Inflammatory macrophage treated with lipopolysaccharide for 1 hour (primary cell): ENCODE data around the gene ADAMTSL5.
"Not testable (repeated sequence)": the region's sequence is repeated elsewhere in the genome, so short reads cannot be mapped to it uniquely, and the experiment has no call there.

ENCODE experiments used
- DNase-seq, 2 donors: peaks; one replicate each; pipeline ENCODE4 v3.0.0-alpha.2; 2020 to 2022

Gene ADAMTSL5, protein sequence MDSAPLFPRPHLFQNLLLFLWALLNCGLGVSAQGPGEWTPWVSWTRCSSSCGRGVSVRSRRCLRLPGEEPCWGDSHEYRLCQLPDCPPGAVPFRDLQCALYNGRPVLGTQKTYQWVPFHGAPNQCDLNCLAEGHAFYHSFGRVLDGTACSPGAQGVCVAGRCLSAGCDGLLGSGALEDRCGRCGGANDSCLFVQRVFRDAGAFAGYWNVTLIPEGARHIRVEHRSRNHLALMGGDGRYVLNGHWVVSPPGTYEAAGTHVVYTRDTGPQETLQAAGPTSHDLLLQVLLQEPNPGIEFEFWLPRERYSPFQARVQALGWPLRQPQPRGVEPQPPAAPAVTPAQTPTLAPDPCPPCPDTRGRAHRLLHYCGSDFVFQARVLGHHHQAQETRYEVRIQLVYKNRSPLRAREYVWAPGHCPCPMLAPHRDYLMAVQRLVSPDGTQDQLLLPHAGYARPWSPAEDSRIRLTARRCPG

DNA sequence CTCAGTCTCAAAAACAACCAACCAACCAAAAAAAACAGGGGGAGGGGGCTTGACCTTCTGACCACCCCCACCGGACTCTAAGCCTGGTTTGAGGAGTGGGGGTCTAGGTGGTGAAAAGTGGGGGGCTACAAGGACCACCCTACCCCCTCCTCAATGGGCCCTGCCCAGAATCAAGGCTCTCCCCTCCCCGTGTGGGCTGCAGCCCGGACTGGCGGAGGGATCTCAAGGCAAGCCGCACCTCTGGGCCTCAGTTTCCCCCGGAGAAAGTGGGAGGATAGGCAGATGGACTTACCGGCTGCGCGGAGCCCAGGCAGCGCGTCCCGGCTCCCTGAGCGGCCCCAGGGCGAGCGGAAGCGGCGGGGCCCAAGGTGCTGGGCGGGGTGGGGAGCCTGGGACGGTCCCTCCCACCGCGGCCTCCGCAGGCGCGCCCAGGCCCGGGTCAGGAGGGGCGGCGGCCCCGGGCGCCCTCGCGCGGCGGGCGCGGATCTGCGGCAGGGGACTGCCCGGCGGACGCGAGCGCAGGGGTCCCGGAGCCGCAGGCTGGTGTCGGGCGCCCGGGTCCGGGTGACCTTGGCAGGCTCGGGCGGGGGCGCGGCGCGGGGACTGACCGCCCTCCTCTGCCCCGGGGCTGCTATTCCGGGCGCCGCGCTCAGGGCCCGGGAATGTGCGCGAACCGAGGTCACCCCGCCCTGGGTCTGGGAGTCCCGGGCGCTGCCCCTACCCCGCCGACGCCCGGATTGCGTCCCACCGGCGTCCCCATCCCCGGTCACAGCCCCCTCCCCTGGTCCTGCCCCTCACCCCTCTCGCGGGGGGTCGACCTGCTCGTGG lies at the start of gene ADAMTSL5:
Gene ADAMTSL5 (minus strand): TSS at position 349 of the 828 bp plus-strand sequence. CDS start 2,076 bp downstream, outside the sequence.
- DNase-seq: peak; percentile 35 to 51

DNA sequence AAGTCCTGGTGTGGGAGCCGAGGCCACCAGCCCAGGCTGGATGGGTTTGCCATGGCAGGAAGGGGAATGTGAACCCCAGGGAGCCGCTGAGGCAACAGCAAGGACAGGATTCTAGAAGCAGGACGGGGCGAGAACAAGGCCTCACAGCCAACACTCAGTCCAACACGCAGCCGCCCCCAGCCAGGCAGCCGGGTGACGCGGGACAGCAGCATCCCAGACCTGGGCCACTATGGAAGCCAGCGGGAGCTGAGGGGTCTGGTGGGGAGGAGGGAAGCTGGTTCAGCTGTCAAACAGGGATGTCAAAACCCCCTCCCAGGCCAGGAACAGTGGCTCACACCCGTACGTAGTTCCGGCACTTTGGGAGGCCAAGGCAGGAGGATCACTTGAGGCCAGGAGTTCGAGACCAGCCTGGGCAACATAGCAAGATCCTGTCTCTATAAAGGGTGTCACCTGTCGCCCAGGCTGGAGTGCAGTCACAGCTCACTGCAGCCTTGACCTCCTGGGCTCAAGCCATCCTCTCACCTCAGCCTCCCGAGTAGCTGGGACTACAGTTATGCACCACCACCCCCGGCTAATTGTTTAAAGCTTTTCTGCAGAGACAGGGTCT lies 48.5 kb upstream of the ADAMTSL5 start:
- DNase-seq: no peak

DNA sequence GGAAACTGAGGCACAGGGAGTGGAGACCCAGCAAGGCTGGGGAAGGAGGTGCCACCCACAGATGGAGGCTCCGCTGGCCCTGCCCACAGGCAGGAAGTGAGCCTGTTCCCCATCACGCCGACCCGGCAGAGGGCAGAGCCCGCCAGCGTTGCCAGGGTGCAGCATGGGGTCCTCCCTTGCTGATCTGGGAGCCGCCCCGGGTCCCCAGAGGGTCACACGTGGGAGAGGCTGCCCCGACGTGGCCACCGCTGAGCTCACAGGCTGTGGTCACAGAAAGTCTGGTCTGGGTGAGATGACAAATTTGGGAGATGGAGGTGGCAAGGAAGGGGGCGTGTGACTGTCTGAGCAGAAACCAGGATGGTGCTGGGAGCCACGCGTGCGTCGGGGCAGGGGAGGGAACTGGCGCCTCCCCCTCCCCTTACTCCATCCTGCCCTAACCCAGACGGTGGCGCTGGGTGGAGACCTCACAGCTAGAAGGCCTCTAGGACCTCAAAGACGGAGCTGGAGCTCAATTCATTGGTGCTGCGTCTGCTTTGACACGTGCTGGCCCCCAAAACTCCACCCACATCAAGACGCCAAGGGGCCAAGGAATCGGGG lies 47.6 kb upstream of the ADAMTSL5 start:
- no peak for DNase-seq

DNA sequence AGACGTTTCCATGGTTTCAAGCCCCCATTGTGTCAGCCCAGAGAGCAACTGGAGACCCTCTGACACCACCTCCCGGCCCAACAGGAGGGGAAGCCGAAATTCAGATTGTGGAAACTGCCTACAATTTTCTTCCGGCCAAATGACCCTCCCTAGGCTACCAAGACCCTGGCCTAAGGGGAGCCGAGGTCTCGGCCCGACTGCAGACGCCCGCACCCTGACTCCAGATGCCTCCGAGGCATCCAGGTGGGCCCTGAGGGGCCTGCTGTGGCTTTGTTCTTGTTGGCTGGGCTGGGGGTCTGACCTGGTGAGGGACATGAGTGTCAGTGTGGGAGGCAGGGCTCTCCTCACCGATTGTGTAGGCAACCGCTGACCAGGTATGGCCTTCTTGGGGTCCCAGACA lies 45.7 kb upstream of the ADAMTSL5 start:
- DNase-seq: no peak

DNA sequence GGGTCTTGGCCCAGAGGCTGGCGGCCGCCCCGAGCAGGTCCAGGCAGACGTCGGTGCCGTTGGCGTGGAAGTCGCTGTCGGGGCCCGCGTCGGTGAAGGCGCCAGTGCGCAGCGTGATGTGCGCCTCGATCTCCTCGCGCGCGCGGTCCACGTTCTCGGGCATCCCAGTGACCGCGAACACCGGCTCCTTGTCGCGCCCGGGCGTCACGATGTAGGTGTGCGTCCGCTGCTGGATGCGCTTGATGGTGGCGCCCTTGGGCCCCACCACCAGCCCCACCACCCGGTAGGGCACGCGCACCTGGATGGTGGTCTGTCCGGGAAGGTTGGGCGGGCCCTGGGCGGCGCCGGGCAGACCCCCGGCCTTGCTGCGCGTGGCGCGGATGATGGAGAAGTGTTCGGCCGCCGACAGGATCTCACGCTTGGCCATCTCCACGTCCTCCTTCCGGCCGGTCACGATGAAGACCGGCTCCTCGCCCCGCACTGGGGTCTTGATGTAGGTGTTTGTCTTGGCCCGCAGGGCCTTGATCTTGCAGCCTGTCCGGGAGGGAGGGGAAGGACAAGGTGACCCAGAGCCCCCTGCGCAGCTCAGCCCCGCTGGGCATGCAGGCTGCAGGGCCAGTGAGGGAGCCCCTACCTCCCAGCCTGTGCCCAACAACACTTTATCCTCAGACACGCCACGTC lies 43.7 kb upstream of the ADAMTSL5 start:
- DNase-seq: no peak

DNA sequence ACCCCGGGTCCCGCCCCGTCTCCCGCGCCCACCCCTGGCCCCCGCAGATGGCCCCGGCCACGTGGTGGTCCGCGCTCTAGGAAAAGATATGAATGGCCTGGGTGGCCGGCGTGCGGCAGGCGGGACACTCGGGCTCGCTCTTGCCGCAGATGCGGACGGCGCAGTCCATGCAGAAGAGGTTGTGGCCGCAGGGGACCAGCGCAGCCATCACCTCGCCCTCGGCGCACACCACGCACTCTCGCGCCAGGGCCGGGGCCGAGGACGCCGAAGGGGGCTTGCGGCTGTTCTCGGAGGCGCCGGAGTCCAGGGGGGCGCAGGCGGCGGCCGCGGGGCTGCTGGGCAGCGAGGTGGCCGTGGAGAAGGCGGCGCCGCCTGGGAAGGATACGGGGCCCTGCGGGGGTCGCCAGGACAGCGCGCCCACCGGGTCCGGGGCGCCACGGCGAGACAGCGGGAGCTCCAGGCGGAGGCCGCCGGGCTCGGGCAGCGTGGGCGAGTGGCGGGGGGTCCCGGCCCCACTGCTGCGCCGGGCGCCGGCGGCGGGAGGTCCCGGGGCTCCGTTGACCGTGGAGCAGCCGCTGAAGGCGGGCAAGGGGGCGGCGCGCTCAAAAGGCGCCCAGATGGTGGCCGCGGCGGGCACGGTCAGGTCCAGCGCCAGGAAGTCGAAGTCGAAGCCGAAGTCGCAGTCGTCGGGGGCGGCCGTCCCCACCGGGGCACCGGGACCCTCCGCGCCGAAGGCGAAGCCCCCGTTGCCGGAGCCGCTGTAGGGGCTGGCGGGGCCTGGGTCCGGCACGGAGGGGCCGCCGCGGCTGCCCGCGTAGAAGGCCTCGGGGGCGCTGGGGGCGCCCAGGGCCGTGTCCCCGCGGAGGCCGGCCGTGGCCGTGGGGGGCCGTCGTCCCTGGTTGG lies 42.9 kb upstream of the ADAMTSL5 start:
- no peak for DNase-seq

DNA sequence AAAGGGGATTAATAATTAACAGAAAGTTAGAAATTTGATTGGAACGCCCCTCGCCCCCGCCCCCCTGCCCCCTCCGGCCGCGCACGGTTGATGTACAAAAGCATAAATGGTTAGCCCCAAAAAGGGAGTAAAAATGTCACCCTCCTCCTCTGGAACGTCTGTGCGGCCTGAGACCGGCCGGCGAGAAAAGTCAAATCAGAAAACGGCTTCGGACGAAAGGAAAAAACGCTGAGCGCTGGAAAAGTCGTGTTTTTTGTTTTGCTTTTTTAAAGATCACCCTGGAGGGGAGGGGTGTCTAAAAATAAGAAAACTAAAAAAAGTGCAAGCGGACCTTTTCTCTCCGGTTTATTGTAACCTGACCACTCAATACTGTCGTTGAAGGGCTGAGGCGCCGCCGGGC lies 42.1 kb upstream of the ADAMTSL5 start:
- DNase-seq: no peak

DNA sequence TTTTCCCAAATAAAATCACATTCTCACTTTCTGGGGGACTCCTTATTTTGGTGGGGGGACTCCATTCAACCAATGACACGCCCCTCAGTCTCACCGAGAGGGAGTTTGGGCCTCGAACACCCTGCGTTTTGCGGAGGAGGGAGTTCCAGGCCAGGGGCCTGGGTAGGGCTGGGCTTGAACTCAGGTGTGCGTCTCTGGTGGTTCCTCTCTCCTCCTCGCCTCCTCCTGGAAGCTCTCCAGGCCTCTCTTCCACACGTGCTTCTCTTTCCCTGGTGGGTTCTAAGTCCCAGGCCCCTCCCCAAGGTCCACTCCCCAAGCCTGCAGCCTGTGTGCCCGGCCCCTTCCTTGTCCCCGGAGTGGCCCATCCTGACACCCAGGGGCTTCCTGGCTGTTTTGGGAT lies 40.6 kb upstream of the ADAMTSL5 start:
- no peak for DNase-seq

DNA sequence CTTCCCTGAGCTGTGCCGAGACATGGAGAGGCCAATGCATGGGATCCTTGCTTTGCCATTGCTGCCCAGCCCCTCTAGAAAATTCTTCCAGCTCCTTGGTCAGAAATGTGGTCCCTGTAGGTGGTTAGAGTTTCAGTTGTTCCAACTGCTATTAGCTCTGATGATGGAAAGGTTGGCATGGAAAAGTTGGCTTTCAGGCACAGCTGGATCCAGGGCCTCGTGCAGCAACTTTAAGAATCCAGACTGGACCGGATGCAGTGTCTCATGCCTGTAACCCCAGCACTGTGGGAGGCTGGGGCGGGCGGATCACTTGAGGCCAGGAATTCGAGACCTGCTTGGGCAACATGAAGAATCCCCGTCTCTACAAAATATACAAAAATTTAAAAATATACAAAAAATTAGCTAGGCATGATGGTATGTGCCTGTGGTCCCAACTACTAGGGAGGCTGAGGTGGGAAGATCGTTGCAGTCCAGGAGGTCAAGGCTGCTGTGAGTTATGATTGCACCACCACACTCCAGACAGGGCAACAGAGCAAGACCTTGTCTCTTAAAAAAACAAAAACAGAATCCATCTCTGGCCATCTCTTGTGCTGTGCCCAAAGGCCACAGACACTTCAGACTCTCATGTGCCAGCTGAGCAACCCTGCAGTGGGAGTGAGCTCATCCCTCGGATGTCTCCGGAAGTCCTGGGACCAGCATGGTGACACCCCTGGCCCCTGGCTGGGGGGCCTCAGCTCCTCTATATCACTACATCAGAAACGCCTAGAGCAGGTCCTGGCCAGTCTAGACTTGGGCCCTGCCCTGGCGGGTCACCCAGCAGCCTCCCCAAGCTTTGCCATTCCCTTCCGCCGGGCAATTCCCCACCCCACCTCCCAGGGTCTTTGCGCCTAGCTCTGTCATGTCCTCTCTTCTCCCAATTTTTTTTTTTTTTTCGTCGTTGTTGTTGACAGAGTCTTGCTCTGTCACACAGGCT lies 38.5 kb upstream of the ADAMTSL5 start:
- no peak for DNase-seq

DNA sequence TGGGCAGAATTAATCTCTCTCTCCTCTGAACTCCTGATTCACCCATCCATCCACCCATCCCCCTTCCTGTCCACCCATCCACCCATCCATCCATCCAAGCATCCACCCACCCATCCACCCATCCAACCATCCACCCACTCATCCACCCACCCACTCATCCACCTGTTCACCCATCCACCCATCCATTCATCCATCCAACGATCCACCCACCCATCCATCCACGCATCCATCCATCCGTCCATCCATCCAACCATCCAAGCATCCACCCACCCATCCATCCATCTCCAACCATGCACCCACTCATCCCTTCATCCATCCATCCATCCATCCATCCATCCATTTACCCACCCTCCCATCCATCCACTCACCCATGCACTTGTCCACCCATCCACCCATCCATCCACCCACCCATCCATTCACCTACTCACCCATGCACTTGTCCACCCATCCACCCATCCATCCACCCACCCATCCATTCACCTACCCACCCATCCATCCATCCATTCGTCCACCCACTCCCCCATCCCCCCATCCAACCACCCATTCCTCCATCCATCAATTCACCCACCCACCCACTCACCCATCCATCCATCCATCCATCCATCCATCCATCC lies 36.6 kb upstream of the ADAMTSL5 start:
- no peak for DNase-seq

DNA sequence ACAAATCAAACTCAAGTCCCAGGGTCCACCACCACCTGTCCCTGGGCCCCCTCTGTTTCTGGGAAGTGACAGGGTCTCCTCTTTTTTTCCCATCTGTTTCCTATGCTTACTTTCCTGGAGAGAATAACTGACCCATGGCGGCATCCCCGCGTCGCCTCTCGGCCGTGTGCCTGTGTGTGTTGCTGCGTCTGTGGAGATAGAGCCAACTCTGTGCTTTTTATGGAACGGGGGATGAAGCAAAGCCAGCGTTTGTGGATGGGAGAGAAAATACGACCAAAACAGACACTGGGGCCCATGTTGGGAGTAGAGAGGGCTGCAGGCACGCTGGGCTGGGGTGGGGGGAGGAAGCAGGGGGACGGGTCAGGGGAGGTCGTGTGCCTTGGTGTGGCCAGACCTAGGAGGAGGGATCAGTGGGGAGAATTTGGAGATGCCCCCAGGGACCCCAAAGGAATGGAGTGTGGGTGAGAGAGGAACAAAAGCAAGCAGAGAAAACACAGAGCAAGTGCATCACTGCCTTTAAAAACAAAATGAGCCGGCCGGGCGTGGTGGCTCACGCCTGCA lies 27.6 kb upstream of the ADAMTSL5 start:
- DNase-seq: no peak

DNA sequence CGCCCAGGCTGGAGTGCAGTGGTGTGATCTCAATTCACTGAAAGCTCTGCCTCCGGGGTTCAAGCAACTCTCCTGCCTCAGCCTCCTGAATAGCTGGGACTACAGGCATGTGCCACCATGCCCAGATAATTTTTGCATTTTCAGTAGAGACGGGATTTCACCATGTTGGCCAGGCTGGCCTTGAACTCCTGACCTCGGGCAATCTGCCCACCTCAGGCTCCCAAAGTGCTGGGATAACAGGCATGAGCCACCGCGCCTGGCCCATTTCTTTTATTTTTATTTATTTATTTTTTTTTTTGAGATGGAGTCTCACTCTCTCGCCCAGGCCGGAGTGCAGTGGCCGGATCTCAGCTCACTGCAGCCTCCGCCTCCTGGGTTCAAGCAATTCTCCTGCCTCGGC lies 26.9 kb upstream of the ADAMTSL5 start:
- not testable (repeated sequence) for DNase-seq

DNA sequence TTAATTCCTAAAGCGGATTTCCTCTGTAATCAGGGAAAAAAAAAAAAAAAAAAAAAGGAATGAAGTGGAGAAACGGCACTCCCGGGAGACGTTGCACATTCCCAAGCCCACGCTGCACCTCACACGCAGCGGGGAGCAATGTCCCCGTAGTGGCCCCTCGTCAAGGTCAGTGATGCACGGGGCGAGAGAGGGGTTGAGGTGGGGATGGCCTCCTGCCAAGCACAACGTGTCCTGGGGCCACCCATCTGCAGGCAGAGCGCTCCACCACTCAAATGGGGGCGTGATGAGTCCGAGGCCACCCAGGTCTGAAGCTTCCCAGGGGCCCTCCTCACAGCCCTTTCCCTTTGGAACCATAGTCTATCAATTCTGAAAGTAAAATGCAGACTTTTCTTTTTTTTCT lies 26.2 kb upstream of the ADAMTSL5 start:
- DNase-seq: no peak

DNA sequence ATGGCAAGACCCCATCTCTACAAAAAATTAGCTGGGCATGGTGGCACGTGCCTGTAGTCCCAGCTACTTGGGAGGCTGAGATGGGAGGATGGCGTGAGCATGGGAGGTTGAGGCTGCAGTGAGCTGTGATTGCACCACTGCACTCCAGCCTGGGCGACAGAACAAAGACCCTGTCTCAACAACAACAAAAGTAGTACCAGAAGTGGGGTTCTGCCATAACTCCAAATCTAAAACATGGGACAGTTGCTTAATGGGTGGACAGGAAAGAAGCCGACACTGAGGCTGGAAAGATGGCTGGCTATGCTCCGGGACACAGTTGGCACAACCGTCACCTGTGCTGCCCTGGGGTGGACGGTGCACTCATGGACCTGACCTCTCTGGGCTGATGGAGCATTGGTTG lies 22.9 kb upstream of the ADAMTSL5 start:
- not testable (repeated sequence) for DNase-seq

DNA sequence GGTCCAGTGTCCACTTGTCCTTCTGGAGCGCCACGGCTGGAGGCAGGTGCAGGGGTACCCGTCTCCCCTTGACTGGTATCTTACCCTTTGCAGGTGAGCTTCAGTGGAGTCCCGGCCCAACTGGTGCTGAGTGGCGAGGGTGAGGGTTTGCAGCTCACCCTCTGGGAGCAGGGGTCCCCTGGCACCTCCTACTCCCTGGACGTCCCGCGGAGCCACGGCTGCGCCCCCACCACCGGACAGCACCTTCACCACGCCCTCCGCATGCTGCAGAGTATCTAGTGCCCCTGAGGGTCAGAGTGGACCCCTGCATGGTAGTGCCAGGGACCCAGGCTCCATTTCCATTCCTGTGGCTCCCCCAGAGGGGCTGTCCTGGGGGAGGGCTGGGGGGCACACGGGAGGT lies 22.2 kb upstream of the ADAMTSL5 start:
- DNase-seq: no peak

DNA sequence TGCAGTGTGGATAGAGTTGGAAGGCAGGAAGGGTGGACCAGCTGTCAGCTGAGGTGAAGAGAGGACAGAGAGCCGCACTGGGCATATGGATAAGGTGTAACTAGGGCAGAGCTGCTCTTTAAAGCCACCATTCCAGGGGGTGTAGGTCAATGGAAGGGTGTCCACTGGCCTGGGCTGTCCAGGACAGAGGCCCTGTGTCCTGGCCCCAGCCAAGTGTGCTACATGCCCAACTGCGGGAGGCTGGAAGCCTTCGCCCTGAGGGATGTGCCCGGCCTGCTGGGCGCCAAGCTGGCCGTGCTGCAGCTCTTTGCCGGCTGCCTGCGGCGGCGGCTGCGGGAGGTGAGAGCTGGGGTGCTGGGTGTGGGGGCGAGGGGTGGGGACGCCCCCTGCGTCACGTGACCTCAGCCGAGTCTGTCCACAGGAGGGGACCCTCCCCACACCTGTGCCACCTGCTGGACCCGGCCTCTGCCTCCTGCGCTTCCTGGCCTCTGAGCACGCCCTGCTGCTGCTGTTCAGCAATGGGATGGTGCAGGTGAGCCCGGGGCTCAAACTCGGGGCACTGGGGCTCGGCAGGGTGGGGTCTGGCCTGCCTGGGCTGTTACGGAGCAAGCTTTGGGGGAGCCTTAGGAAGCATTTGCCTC lies 20.8 kb upstream of the ADAMTSL5 start:
- no peak for DNase-seq

DNA sequence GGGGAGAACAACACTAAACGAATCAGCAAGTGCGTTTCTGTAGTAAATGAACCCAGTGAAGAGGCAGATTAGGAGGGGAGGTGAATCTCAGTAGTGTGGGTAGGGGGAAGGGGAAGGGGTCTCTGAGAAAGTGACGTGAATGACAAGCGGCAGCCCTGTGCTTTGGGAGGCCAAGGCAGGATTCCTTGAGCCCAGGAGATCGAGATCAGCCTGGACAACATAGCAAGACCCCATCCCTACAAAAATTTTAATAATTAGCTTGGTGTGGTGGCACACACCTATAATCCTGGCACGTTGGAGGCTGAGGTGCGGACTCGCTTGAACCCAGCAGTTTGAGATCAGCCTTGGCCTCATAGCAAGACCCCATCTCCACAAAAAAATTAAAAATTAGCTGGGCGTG lies 19.2 kb upstream of the ADAMTSL5 start:
- DNase-seq: no peak

DNA sequence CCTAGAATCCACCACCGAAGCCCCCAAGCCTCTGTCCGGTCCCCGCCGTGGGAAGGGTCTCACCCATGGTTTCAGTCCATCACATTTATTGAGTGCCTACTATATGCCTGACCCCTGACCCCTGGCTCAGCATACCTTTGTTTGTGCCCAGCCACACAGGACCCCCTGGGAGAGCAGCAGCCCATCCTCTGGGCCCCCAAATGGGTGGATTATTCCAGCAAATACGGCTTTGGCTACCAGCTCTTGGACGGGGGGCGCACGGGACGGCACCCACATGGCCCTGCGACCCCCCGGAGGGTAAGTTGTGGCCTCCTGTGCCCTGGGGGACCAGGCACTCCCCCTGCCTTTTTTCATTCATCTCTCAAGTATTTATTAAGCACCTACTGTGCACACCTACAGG lies 18.8 kb upstream of the ADAMTSL5 start:
- DNase-seq: no peak

DNA sequence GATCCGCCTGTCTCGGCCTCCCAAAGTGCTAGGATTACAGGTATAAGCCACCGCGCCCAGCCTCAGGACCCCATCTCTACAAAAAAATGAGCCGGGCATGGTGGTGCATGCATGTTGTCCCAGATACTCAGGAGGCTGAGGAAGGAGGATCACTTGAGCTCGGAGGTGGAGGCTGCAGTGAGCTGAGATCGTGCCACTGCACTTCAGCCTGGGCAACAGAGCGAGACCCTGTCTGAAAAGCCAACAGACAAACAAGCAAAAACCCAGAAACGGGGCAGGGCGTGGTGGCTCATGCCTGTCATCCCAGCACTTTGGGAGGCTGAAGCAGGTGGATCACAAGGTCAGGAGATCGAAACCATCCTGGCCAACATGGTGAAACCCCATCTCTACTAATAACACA lies 18.0 kb upstream of the ADAMTSL5 start:
- not testable (repeated sequence) for DNase-seq
